Uterus (tissue), 2 donors: ENCODE measurements around the gene MCM5.

ENCODE experiments used
- POLR2A ChIP-seq, 2 donors: fragments of 450-650 bp; IDR thresholded peaks; one replicate each; pipeline ENCODE4 v1.6.1; 2016; ENCODE audit warnings: antibody characterized with exemption in 2 of 2, mild to moderate bottlenecking in 1 of 2, moderate library complexity in 1 of 2
- TF ChIP-seq, protein P1 (sequence below), 4 experiments: fragments of 200-600 bp in 2 of 4; fragments of 450-650 bp in 2 of 4; sonication (generic) in 2 of 4; IDR thresholded peaks; one replicate each; pipeline ENCODE4 v1.5.1; 2016 to 2019; ENCODE audit warnings: antibody characterized with exemption in 4 of 4, mild to moderate bottlenecking in 2 of 4, moderate library complexity in 1 of 4

DNA sequence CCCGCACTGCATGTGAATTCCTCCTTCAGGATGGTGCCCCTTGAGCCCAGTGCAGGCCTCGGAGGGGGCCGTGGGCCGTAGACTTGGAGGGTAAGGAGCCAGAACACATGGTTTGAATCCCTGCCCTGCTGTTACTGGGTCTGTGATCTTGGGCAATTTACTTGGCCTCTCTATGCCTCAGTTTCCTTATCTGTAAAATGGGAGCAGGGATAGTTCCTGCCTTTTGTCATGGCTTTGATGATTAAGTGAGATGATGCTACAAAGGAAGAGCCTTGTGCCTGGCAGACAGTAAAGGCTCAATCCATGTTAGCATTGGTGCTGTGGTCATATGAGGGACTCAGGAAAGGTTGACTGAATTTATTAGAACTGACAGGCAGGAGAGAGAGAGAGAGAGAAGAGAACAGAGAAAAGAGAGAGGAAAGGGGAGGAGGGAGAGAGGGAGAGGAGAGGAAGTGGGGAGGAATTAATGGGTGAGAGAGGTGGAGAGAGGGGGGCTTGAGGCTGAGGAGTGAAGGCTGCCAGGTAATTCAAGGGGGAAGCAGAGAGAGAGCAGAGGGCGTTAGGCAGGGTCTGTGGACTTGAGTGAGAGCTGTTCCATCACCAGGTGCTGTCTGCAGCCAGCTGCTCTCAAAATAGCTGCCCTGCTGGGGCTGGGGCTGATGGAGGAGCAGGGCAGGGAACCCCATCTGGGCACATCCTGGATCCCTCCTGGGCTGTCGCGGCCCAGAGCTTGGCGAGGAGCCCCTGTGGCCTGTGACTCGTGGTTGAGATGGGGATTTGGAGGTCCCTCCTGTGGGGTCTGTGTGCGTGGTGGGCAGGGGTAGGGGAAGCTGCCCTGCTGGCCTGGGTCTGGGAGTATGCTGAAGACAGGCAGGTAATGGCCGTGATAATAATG is 44.1 kb downstream of the MCM5 start:
- TF ChIP-seq, protein P1, sequence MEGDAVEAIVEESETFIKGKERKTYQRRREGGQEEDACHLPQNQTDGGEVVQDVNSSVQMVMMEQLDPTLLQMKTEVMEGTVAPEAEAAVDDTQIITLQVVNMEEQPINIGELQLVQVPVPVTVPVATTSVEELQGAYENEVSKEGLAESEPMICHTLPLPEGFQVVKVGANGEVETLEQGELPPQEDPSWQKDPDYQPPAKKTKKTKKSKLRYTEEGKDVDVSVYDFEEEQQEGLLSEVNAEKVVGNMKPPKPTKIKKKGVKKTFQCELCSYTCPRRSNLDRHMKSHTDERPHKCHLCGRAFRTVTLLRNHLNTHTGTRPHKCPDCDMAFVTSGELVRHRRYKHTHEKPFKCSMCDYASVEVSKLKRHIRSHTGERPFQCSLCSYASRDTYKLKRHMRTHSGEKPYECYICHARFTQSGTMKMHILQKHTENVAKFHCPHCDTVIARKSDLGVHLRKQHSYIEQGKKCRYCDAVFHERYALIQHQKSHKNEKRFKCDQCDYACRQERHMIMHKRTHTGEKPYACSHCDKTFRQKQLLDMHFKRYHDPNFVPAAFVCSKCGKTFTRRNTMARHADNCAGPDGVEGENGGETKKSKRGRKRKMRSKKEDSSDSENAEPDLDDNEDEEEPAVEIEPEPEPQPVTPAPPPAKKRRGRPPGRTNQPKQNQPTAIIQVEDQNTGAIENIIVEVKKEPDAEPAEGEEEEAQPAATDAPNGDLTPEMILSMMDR (IDR thresholded peaks at IDR 0.05): no peak
- no peak for TF ChIP-seq POLR2A (IDR thresholded peaks at IDR 0.05)
